GM19328 (cell line): Measurements from ENCODE around the gene TMEM132C.
"Not testable (repeated sequence)": the region's sequence is repeated elsewhere in the genome, so short reads cannot be mapped to it uniquely, and the experiment has no call there.

Experiments
- ATAC-seq: cut with Tn5 transposase; IDR thresholded peaks from one replicate; pipeline ENCODE4 v1.9.1; 2021; ENCODE audit warnings: mild to moderate bottlenecking, moderate library complexity; ENCODE audit not compliant: unreplicated experiment

TMEM132C gene

GRCh38 chr12:128603573-128604115 is 336.7 kb downstream of the TMEM132C start:
- no peak for ATAC-seq

GRCh38 chr12:128604219-128604618 is 337.2 kb downstream of the TMEM132C start:
- not testable (repeated sequence) for ATAC-seq

- ATAC-seq = no peak
These were observed 339.1 kb downstream of the TMEM132C start for GRCh38 chr12:128606051-128606450.

GRCh38 chr12:128606538-128606937 is 339.6 kb downstream of the TMEM132C start:
- no peak for ATAC-seq

GRCh38 chr12:128606970-128607369 is 340.0 kb downstream of the TMEM132C start:
- no peak for ATAC-seq

GRCh38 chr12:128607641-128608040 is 340.7 kb downstream of the TMEM132C start:
- no peak for ATAC-seq

- ATAC-seq = no peak
These were observed 342.9 kb downstream of the TMEM132C start for GRCh38 chr12:128609861-128610260.

- ATAC-seq = no peak
These were observed 344.8 kb downstream of the TMEM132C start for GRCh38 chr12:128611736-128612135.

GRCh38 chr12:128612150-128612850 is 345.3 kb downstream of the TMEM132C start:
- ATAC-seq = no peak

- no peak for ATAC-seq
These were observed 347.0 kb downstream of the TMEM132C start for GRCh38 chr12:128613837-128614590.

GRCh38 chr12:128617304-128617833 is 350.4 kb downstream of the TMEM132C start:
- ATAC-seq = no peak

- no peak for ATAC-seq
These were observed 352.3 kb downstream of the TMEM132C start for GRCh38 chr12:128619263-128619662.

- ATAC-seq = no peak
These were observed 354.3 kb downstream of the TMEM132C start for GRCh38 chr12:128621304-128621703.

- ATAC-seq = no peak
These were observed 356.8 kb downstream of the TMEM132C start for GRCh38 chr12:128623748-128624147.

- no peak for ATAC-seq
These were observed 359.9 kb downstream of the TMEM132C start for GRCh38 chr12:128626808-128627320.

- ATAC-seq = no peak
These were observed 360.7 kb downstream of the TMEM132C start for GRCh38 chr12:128627659-128628058.

- ATAC-seq = no peak
These were observed 363.0 kb downstream of the TMEM132C start for GRCh38 chr12:128629979-128630378.

- no peak for ATAC-seq
These were observed 371.0 kb downstream of the TMEM132C start for GRCh38 chr12:128637642-128638606.

GRCh38 chr12:128639089-128639488 is 372.1 kb downstream of the TMEM132C start:
- no peak for ATAC-seq

GRCh38 chr12:128643155-128643554 is 376.2 kb downstream of the TMEM132C start:
- ATAC-seq = no peak
